Skeletal muscle tissue (tissue), 4 donors: ENCODE data around the gene GCDH. TPM values are rescaled to one million over a fixed set of nuclear protein-coding genes. Genes with fewer than 3 reads are reported as not detected.

Source experiments
- H3K27ac ChIP-seq: one replicate; pipeline ENCODE4 v1.7.0; 2013; ENCODE audit warnings: mild to moderate bottlenecking, low read depth, low read length, inconsistent platforms
- H3K27me3 ChIP-seq, 3 donors: one replicate each; pipeline ENCODE4 v1.7.0; 2013; ENCODE audit warnings: low read length in 3 of 3; ENCODE audit not compliant: control insufficient read depth in 3 of 3, insufficient read depth in 3 of 3
- H3K36me3 ChIP-seq, 3 donors: one replicate each; pipeline ENCODE4 v1.7.0; 2013; ENCODE audit warnings: low read length in 3 of 3; ENCODE audit not compliant: control insufficient read depth in 3 of 3, insufficient read depth in 3 of 3
- H3K4me1 ChIP-seq, 3 donors: one replicate each; pipeline ENCODE4 v1.7.0; 2013; ENCODE audit warnings: low read length in 3 of 3, mild to moderate bottlenecking in 3 of 3; ENCODE audit not compliant: control insufficient read depth in 3 of 3, insufficient read depth in 3 of 3
- H3K4me3 ChIP-seq, 3 donors: one replicate each; pipeline ENCODE4 v1.7.0; 2013; ENCODE audit warnings: low read length in 3 of 3
- H3K9ac ChIP-seq, 3 donors: one replicate each; pipeline ENCODE4 v1.7.0; 2013; ENCODE audit warnings: low read length in 3 of 3, mild to moderate bottlenecking in 3 of 3, moderate library complexity in 2 of 3, low read depth in 1 of 3
- H3K9me3 ChIP-seq, 3 donors: one replicate each; pipeline ENCODE4 v1.7.0; 2013; ENCODE audit warnings: low read length in 3 of 3; ENCODE audit not compliant: control insufficient read depth in 3 of 3
- total RNA-seq: library from RNA; depleted of rRNA; stranded (reverse); fragments of >200 nt; gene quantifications from one replicate; pipeline ENCODE4 v1.2.3, GENCODE V29; 2014
- donor health status: Osteomylitis.

GCDH gene
- total RNA-seq, 1 donor from 2014 or later = 39.7 TPM

DNA sequence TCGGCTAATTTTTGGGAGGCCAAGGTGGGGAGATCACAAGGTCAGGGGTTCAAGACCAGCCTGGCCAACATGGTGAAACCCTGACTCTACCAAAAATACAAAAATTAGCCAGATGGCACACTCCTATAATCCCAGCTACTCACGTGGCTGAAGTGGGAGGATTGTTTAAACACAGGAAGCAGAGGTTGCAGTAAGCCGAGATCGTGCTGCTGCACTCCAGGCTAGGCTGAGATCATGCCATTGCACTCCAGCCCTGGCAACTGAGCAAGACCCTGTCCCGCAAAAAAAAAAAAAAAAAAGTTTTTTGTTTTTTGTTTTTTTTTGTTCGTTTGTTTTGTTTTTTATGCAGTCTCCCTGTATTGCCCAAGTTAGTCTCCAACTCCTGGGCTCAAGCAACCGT is 31.4 kb upstream of the GCDH start:
- no peak overlapping the region for H3K9ac ChIP-seq
- no peaks in the 10 kb centered on the region for H3K9me3 ChIP-seq
- no peaks in the 10 kb centered on the region for H3K4me1 ChIP-seq
- no peaks in the 10 kb centered on the region for H3K36me3 ChIP-seq
- peaks cover 0 to 6% (median 4%) of the 10 kb centered on the region in 3 donors for H3K27me3 ChIP-seq
- H3K4me3 ChIP-seq = no peak overlapping the region
- no peak overlapping the region for H3K27ac ChIP-seq

DNA sequence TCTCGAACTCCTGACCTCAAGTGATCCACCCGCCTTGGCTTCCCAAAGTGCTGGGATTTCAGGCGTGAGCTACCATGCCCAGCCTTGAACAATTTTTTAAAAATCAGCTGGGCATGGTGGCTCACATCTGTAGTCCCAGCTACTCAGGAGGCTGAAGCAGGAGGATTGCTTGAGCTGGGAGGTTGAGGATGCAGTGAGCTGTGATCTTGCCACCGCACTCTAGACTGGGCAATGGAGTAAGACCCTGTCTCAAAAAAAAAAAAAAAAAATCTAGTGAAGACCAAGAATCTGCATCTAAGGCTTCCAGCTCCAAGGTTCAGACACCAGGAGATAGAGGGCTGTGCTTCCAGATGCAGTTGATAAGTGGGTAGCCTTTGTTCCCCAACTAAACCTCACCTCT is 26.8 kb upstream of the GCDH start:
- peaks cover 0 to 3% (median 0%) of the 10 kb centered on the region in 3 donors for H3K4me1 ChIP-seq
- no peaks in the 10 kb centered on the region for H3K36me3 ChIP-seq
- H3K27ac ChIP-seq = no peak overlapping the region
- H3K27me3 ChIP-seq = peaks cover 14 to 40% (median 25%) of the 10 kb centered on the region in 3 donors
- no peak overlapping the region for H3K4me3 ChIP-seq
- no peaks in the 10 kb centered on the region for H3K9me3 ChIP-seq
- H3K9ac ChIP-seq = no peak overlapping the region

DNA sequence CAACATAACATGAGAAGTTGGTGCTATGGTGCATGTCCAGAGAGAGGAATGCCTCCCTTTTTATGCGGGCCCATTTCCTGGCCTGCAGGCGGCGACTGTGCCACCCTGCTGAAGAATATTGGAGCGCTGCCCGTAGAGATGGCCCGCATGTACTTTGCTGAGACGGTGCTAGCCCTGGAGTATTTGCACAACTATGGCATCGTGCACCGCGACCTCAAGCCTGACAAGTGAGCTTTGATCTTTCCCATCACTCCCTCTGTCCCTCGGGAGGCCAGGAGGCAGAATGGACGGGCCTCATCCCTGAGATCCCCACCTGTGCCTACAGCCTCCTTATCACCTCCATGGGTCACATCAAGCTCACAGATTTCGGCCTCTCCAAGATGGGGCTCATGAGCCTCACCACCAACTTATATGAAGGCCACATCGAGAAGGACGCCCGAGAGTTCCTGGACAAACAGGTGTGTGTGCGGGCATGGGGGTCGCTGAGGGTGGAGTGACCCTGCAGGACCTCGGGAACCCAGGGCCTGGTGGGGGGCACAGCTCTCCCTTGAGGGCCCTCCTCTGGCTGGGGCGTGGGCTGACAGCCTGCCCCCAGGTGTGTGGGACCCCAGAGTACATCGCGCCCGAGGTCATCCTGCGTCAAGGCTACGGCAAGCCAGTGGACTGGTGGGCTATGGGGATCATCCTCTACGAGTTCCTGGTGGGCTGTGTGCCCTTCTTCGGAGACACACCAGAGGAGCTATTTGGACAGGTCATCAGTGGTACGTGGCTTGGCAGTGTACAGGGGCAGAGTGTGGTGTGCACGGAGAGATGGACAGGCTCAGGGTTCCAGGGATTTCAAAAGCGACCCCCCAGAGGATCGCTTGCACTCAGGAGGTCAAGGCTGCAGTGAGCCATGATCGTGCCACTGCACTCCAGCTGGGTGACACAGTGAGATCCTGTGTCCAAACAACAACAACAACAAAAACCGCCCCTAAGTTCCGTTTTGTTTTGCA is 25.9 kb upstream of the GCDH start:
- Histone ChIP-seq H3K9ac (no peak overlapping the region), H3K4me3 (no peak overlapping the region), H3K27me3 (peaks cover 14 to 40% (median 25%) of the 10 kb centered on the region in 3 donors), H3K27ac (no peak overlapping the region), H3K4me1 (peaks cover 0 to 3% (median 0%) of the 10 kb centered on the region in 3 donors), H3K36me3 (no peaks in the 10 kb centered on the region), H3K9me3 (no peaks in the 10 kb centered on the region)

DNA sequence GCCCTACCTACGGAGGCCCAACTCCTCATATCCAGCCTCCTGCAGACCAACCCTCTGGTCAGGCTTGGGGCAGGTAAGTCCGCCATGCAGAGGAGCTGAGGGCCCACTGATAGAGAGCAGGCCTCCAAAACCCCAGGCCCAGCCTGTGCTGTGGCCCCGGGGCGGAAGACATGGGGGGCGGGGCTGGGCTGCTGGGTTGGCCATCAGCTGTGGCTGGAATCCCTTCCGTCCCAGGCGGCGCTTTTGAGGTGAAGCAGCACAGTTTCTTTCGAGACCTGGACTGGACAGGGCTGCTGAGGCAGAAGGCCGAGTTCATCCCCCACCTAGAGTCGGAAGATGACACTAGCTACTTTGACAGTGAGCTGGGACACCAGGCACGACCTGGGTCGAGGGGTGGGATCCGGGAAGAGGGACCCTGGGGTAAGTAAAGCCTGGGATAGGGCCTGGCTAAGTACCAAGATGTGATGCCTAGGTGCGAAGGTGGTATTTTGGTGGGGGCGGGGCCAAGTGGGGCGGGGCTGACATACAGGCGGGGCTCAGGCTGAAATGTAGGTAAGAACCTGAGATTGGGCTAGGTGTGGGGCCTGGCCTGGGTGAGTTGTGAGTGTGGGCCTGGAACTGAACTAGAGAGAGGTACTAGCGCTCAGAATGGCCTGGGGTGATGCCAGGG is 25.1 kb upstream of the GCDH start:
- Histone ChIP-seq H3K9me3 (no peaks in the 10 kb centered on the region), H3K36me3 (no peaks in the 10 kb centered on the region), H3K9ac (no peak overlapping the region), H3K27ac (no peak overlapping the region), H3K4me1 (peaks cover 0 to 3% (median 0%) of the 10 kb centered on the region in 3 donors), H3K27me3 (peaks cover 14 to 40% (median 25%) of the 10 kb centered on the region in 3 donors), H3K4me3 (no peak overlapping the region)

DNA sequence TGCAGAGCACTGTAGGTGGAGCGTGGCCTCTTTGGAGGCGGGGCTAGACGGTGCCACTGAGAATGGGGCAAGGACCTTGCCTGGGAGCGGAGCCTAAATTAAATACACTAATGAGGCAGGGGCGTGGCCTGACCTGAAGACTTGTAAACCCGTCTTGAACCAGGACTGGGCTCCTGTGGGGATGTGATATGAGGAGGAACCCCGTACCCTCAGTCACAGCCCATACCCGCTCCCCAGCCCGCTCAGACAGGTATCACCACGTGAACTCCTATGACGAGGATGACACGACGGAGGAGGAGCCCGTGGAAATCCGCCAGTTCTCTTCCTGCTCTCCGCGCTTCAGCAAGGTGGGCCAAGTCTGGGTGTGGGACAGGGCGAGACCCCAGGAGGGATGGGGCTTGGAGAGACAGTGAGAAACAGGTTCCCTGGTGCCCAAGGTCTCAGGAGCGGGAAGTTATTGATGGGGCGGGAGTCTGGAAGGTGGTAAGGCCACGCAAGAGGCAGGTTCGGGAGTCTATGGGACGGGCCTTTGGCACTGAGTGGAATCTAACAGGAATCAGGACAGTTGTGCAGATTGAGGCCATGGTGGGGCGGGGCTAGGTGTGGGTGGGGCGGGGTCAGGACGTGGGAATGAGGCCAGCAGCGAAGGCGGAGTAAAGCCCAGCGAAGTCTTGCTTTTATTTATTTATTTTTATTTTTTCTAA is 24.4 kb upstream of the GCDH start:
- Histone ChIP-seq H3K27me3 (peaks cover 14 to 40% (median 25%) of the 10 kb centered on the region in 3 donors), H3K36me3 (no peaks in the 10 kb centered on the region), H3K27ac (no peak overlapping the region), H3K9me3 (no peaks in the 10 kb centered on the region), H3K4me3 (no peak overlapping the region), H3K9ac (no peak overlapping the region), H3K4me1 (peaks cover 0 to 3% (median 0%) of the 10 kb centered on the region in 3 donors)

DNA sequence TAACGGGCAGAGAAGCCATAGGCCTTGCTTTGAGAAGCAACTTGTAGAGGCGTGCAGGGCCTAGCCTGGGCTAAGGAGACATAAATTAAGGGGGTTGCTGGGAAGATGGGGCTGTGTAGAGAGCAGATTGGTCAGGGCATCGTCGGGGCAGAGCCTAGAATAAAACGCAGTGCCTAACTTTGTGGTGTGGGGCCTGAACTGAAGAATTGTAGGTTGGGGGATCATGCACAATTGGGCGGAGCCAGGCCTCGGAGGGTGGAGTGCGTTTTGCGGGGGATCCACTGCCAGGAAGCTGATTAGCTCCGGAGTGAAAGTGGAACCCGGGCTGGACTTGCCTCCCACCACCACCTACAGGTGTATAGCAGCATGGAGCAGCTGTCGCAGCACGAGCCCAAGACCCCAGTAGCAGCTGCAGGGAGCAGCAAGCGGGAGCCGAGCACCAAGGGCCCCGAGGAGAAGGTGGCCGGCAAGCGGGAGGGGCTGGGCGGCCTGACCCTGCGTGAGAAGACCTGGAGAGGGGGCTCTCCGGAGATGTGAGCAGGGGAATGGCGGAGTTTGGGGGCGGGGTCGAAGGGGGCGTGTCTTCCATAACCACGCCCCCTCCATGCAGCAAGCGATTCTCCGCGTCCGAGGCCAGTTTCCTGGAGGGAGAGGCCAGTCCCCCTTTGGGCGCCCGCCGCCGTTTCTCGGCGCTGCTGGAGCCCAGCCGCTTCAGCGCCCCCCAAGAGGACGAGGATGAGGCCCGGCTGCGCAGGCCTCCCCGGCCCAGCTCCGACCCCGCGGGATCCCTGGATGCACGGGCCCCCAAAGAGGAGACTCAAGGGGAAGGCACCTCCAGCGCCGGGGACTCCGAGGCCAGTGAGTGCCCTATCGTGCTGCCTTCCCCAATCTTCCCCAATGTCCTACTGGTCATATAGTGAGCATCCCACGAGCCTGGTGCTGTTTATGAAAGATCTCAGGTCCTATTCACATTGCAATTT is 23.6 kb upstream of the GCDH start:
- Histone ChIP-seq H3K9me3 (no peaks in the 10 kb centered on the region), H3K36me3 (no peaks in the 10 kb centered on the region), H3K9ac (peak overlapping the region in 1 of 3 donors; percentile 33), H3K27me3 (peaks cover 14 to 37% (median 21%) of the 10 kb centered on the region in 3 donors), H3K4me1 (peaks cover 0 to 3% (median 0%) of the 10 kb centered on the region in 3 donors), H3K4me3 (peak overlapping the region in 1 of 3 donors; percentile 35), H3K27ac (no peak overlapping the region)

DNA sequence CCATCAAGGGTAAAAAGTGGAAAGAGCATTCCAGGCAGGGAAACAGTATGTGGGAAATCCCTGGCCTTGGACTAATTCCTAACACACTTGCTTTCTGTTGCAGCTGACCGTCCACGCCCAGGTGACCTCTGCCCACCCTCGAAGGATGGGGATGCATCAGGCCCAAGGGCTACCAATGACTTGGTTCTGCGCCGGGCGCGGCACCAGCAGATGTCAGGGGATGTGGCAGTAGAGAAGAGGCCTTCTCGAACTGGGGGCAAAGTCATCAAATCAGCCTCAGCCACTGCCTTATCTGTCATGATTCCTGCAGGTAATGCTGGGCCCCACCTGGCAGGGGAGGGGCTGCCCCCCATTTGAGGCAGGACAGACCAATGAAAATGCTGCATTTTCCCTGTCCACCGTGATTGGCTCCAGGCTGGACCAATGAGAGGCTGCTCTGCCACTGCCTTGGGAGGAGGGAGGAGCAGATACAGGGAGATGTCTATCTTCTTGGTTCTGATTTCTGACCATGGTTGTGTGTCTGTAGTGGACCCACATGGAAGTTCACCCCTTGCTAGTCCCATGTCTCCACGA is 22.3 kb upstream of the GCDH start:
- H3K4me3 ChIP-seq = no peak overlapping the region

DNA sequence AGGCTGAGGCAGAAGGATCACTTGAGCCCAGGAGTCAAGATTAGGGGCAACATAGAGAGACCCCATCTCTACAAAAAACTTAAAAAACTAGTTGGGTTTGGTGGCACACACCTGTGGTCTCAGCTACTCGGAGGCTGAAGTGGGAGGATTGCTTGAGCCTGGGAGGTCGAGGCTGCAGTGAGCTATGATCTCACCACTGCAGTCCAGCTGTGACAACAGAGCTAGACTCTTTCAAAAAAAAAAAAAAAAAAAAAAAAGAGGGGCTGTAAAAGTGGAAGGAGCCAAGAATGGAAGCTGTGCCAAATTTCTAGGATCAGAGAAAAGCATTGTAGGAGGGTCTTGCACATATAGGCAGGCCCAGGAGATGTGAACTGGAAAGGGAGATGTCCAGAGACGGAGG is 19.3 kb upstream of the GCDH start:
- Histone ChIP-seq H3K36me3 (peaks cover 7 to 10% (median 7%) of the 10 kb centered on the region in 3 donors), H3K4me3 (no peak overlapping the region), H3K27me3 (peaks cover 14 to 25% (median 17%) of the 10 kb centered on the region in 3 donors), H3K9ac (no peak overlapping the region), H3K27ac (no peak overlapping the region), H3K4me1 (peaks cover 0 to 11% (median 7%) of the 10 kb centered on the region in 3 donors), H3K9me3 (no peaks in the 10 kb centered on the region)

More for the DNA sequence above, 22.3 kb upstream of the GCDH start:
- Histone ChIP-seq H3K27ac (no peak overlapping the region), H3K27me3 (peaks cover 14 to 40% (median 21%) of the 10 kb centered on the region in 3 donors), H3K4me1 (peaks cover 0 to 9% (median 6%) of the 10 kb centered on the region in 3 donors), H3K9ac (no peak overlapping the region), H3K36me3 (no peaks in the 10 kb centered on the region), H3K9me3 (no peaks in the 10 kb centered on the region)
